Stimulated activated CD8-positive, alpha-beta memory T cell treated with anti-CD3 and anti-CD28 coated beads, Interleukin-15, amount 100 ng/mL, for 4 hours (primary cell): Measurements from ENCODE around the gene KRTAP4-1.
"Not testable (repeated sequence)": the region's sequence is repeated elsewhere in the genome, so short reads cannot be mapped to it uniquely, and the experiment has no call there.

Experiments
- DNase-seq, 2 donors: peaks; one replicate each; pipeline ENCODE4 v3.0.0-alpha.2; 2020; ENCODE audit warnings: low read depth in 2 of 2

KRTAP4-1 gene

DNA sequence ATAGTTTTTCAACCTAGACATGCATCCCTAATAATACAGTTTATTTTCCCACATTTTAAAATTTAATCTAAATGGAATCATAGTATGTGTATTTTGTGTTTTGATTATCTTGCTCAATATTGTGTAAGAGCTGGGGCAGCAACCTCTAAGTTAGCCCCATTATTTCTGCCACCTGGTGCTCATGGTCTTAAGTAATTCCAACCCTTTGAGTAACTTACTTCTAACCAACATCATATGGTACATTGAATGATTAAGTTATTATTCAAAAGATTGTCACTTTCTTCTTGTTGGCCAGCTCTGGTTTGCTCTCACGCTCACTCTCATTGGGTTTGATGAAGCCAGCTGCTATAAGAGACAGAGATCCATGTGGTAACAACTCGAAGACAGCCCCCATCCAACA, 12.8 kb downstream of the KRTAP4-1 start:
- no peak for DNase-seq

- no peak for DNase-seq
Measured at GRCh38 chr17:41168121-41168520, 16.6 kb downstream of the KRTAP4-1 start, which contains the start of gene KRTAP4-3. Gene KRTAP4-3, minus strand, starts transcription at chr17:41168221. Its CDS starts 49 bp downstream, at chr17:41168172.

- no peak for DNase-seq
Measured at GRCh38 chr17:41167561-41167960, 17.1 kb downstream of the KRTAP4-1 start.

- DNase-seq, result no peak
Measured at GRCh38 chr17:41163828-41164227, 20.9 kb downstream of the KRTAP4-1 start.

DNA sequence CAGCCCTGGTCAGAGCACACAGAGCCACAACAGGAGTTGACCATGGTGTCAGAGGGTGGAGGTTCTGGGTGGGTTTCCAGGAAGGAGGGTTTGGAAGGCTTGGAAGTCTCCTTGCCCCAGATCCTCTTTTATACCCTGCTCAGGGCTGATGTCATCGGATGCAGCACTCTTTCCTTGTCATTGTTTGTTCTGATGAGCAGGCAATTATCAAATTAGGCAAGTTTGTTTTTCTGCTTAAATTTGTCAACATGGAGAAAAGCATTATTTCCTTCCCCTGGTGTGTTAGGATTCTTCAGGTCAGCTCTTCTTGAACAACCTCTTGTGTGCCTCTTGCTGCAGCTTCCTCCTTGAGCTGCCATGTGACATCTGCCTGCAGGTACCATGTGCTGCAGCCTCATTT, 24.1 kb downstream of the KRTAP4-1 start, which contains the start of gene KRTAP4-4:
KRTAP4-4 (minus strand) TSS at position 101 of the 400 bp plus-strand sequence; CDS start at position 44, 57 bp downstream.
- no peak for DNase-seq

DNA sequence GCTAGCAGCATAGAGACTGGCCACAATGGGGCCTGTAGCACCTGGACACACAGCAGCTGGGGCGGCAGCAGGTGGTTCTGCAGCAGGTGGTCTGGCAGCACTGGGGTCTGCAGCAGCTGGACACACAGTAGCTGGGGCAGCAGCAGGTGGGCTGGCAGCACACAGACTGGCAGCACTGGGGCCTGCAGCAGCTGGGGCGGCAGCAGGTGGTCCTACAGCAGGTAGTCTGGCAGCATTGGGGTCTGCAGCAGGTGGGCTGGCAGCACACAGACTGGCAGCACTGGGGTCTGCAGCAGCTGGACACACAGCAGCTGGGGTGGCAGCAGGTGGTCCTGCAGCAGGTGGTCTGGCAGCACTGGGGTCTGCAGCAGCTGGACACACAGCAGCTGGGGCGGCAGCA, 24.5 kb downstream of the KRTAP4-1 start:
- DNase-seq, result not testable (repeated sequence)

- no peak for DNase-seq
Measured at GRCh38 chr17:41153856-41154255, 30.9 kb downstream of the KRTAP4-1 start.

GRCh38 chr17:41151525-41151924, 33.2 kb downstream of the KRTAP4-1 start:
- DNase-seq, result no peak

DNA sequence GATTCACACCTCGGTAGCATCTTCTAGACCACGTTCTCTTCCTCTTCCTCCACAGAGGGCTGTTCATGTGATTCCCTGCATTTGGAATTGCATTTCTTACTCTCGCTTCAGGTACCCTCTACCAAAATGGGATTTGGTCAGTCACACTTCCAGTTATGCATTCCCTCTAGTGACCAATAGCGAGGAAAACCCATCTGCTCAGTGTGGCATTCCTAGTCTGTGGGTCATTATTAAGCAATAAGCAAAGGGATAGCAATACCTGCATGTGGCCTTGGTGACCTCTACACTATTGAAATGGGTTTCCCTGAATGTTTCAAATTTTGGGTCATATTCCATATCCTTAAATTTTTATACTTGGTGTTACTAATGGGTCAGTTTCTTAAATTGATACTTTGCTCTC, 34.7 kb downstream of the KRTAP4-1 start:
- DNase-seq, result no peak

GRCh38 chr17:41149652-41149985, 35.1 kb downstream of the KRTAP4-1 start, which contains the start of gene KRTAP4-5:
Gene KRTAP4-5, minus strand, starts transcription at chr17:41149825. Its CDS starts 58 bp downstream, at chr17:41149767.
- DNase-seq, result no peak

DNA sequence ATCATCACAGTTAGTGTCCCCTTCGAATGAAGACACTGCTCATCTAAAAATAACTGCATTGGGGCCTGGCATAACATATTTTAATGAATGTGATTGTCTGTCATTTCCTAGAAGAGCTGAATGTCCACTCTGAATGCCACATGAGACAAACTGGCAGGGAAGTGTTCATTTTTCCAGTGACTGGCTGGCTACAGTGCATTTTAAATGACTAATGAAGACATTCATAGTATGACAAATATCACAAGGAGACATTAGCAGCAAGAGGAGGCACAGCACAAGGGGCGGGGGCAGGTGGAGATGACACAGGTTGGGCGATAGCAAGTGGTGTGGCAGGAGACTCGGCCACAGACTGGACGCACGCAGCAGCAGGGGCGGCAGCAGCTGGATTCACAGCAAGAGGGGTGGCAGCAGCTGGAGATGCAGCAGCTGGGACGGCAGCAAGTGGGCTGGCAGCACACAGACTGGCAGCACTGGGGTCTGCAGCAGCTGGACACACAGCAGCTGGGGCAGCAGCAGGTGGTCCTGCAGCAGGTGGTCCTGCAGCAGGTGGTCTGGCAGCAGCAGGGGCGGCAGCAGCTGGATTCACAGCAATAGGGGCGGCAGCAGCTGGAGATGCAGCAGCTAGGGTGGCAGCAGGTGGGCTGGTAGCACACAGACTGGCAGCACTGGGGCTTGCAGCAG, 35.6 kb downstream of the KRTAP4-1 start:
- DNase-seq, result not testable (repeated sequence)

DNA sequence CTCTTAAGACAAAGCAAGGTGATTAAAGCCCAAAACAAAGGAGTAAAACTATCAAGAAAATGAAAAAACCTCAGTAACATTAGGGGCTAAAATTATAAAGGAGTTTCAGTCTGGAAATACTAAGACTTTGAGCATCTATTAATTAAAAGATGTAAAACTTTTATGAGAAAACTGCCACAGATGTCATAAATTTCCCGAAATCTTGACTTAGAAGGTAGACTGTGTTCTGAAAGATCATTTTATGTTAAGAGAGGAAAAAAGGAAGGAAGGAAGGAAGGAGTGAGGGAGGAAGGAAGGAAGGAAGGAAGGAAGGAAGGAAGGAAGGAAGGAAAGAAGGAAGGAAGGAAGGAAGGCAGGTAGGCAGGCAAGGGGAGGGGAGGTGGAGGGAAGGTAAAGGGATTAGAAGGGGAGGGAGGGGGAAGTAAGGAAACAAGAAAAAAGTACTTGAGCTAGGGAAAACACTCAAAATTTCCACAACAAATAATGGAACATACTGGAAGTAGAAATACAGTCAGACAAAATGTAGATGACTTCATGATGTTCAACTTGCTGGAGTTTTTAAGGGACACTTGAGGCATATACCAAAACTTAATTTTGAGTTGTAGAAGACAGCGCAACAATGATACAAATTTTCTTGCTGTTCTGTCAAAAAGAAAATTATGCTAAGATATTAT, 37.0 kb downstream of the KRTAP4-1 start:
- no peak for DNase-seq

DNA sequence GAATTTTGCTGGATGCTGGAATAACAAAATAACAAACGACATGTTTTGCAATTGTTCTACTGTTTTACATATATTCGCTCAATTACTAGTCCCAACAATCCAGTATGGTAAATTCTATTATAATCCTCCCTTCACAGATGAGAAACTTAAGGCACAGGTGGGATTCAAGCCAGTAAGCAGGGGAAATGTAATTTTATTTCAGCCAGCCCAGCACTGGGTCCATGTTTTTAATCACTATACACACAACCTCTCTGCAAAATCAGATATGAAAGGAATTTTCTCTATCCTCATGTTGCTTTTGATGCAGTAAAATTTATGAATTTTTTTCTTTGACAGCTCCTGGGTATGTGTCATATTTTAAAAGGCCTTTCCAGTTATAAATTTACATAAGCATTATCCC, 39.5 kb downstream of the KRTAP4-1 start:
- no peak for DNase-seq

GRCh38 chr17:41144846-41145245, 39.9 kb downstream of the KRTAP4-1 start:
- no peak for DNase-seq

DNA sequence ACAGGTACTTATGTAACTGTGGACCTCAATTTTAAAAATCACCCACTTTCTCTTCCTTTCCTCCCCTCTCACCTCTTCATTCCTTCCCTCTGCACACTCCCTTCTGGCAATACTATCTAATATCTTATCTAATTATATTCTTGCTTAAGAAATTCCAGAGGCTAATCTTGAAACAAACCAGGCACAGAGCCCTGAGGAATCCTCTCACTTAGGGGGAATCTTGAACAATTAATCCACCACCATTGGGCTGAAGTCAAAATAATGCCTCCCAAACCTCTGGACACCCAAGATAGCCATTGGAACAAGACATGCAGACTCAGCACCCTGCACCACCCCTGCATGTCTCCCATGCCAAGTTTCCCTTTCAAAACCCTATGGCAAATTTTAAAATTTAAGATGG, 43.4 kb downstream of the KRTAP4-1 start:
- no peak for DNase-seq

- no peak for DNase-seq
Measured at GRCh38 chr17:41140360-41141131, 44.2 kb downstream of the KRTAP4-1 start, which contains the start of gene KRTAP4-6. Gene KRTAP4-6, minus strand, starts transcription at chr17:41140544. Its CDS starts 57 bp downstream, at chr17:41140487.

DNA sequence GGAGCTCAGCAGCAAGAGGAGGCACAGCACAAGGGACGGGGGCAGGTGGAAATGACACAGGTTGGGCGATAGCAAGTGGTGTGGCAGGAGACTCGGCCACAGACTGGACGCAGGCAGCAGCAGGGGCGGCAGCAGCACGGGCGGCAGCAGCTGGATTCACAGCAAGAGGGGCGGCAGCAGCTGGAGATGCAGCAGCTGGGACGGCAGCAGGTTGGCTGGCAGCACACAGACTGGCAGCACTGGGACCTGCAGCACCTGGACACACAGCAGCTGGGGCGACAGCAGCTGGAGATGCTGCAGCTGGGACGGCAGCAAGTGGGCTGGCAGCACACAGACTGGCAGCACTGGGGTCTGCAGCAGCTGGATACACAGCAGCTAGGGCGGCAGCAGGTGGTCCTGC, 44.8 kb downstream of the KRTAP4-1 start:
- DNase-seq, result not testable (repeated sequence)
